ENCODE results near the gene HINFP.
A peak's percentile ranks its signal among the peaks of the same experiment; 100 is the strongest.
"Not testable (repeated sequence)": the region's sequence is repeated elsewhere in the genome, so short reads cannot be mapped to it uniquely, and the experiment has no call there.

Gene HINFP

GRCh38 chr11:119099711-119100110 lies 21.7 kb upstream of the HINFP start:
- FAIRE-seq (no peak), DNase-seq (ENCODE audit: low spot score) (no peak)

- peak; percentile 41 for DNase-seq (ENCODE audit: low spot score)
- no peak for FAIRE-seq
Measured at GRCh38 chr11:119100246-119100970, 21.0 kb upstream of the HINFP start.

- DNase-seq (ENCODE audit: low spot score) (no peak), FAIRE-seq (no peak)
Measured at GRCh38 chr11:119100994-119101758, 20.2 kb upstream of the HINFP start.

GRCh38 chr11:119101759-119102423 lies 19.5 kb upstream of the HINFP start, which contains the start of gene DPAGT1:
Gene DPAGT1 (minus strand): TSS chr11:119101853. CDS start chr11:119101655, 198 bp downstream.
- FAIRE-seq (peak; percentile 56), DNase-seq (ENCODE audit: low spot score) (peak; percentile 90)

GRCh38 chr11:119103161-119103664 lies 18.2 kb upstream of the HINFP start:
- not testable (repeated sequence) for DNase-seq (ENCODE audit: low spot score); FAIRE-seq

- FAIRE-seq (no peak), DNase-seq (ENCODE audit: low spot score) (no peak)
Measured at GRCh38 chr11:119103793-119104192, 17.6 kb upstream of the HINFP start.

- peak; percentile 70 for DNase-seq (ENCODE audit: low spot score)
- FAIRE-seq, result no peak
Measured at GRCh38 chr11:119106564-119107537, 14.5 kb upstream of the HINFP start, which contains the start of gene C2CD2L. Gene C2CD2L (plus strand): TSS chr11:119107344. CDS start chr11:119107742, 398 bp downstream.

- DNase-seq (ENCODE audit: low spot score) (no peak), FAIRE-seq (no peak)
Measured at GRCh38 chr11:119107538-119108145, 13.7 kb upstream of the HINFP start.

GRCh38 chr11:119108146-119108856 lies 13.1 kb upstream of the HINFP start:
- no peak for FAIRE-seq

GRCh38 chr11:119108857-119109221 lies 12.5 kb upstream of the HINFP start:
- FAIRE-seq (no peak), DNase-seq (ENCODE audit: low spot score) (no peak)

More at GRCh38 chr11:119108146-119108856, 13.1 kb upstream of the HINFP start:
- peak; percentile 59 for DNase-seq (ENCODE audit: low spot score)

GRCh38 chr11:119109843-119110242 lies 11.5 kb upstream of the HINFP start:
- no peak for FAIRE-seq

GRCh38 chr11:119110439-119110838 lies 10.9 kb upstream of the HINFP start:
- FAIRE-seq (no peak), DNase-seq (ENCODE audit: low spot score) (no peak)

More at GRCh38 chr11:119109843-119110242, 11.5 kb upstream of the HINFP start:
- DNase-seq (ENCODE audit: low spot score), result no peak

GRCh38 chr11:119111361-119111925 lies 9.9 kb upstream of the HINFP start:
- DNase-seq (ENCODE audit: low spot score), result no peak
- FAIRE-seq, result no peak

GRCh38 chr11:119112314-119113020 lies 8.9 kb upstream of the HINFP start:
- DNase-seq (ENCODE audit: low spot score) (no peak), FAIRE-seq (no peak)

- FAIRE-seq (no peak), DNase-seq (ENCODE audit: low spot score) (no peak)
Measured at GRCh38 chr11:119113716-119114115, 7.7 kb upstream of the HINFP start.

GRCh38 chr11:119114351-119114750 lies 7.0 kb upstream of the HINFP start:
- FAIRE-seq (no peak), DNase-seq (ENCODE audit: low spot score) (no peak)

GRCh38 chr11:119115484-119116234 lies 5.7 kb upstream of the HINFP start:
- DNase-seq (ENCODE audit: low spot score) (no peak), FAIRE-seq (no peak)

GRCh38 chr11:119116235-119116594 lies 5.2 kb upstream of the HINFP start:
- FAIRE-seq (no peak), DNase-seq (ENCODE audit: low spot score) (no peak)

All from RCC 7860 (cell line).